Ureter (tissue), 1 donor: ENCODE data around the gene UNC5C. TPM values are rescaled to one million over a fixed set of nuclear protein-coding genes. Genes with fewer than 3 reads are reported as not detected.

Experiments
- DNase-seq: peaks from one replicate; pipeline ENCODE4 v3.0.0-alpha.2; 2020; ENCODE audit warnings: low spot score
- total RNA-seq: library from RNA; stranded (reverse); gene quantifications from one replicate; pipeline ENCODE4 v1.2.4, GENCODE V29; 2023
- donor health status: DM: yes; HTN: yes; CAD: no.

Gene UNC5C
- total RNA-seq, 1 donor from 2014 or later: 6.2 TPM

- no peak for DNase-seq
Observed at GRCh38 chr4:95522682-95523530, 25.9 kb downstream of the UNC5C start.

DNA sequence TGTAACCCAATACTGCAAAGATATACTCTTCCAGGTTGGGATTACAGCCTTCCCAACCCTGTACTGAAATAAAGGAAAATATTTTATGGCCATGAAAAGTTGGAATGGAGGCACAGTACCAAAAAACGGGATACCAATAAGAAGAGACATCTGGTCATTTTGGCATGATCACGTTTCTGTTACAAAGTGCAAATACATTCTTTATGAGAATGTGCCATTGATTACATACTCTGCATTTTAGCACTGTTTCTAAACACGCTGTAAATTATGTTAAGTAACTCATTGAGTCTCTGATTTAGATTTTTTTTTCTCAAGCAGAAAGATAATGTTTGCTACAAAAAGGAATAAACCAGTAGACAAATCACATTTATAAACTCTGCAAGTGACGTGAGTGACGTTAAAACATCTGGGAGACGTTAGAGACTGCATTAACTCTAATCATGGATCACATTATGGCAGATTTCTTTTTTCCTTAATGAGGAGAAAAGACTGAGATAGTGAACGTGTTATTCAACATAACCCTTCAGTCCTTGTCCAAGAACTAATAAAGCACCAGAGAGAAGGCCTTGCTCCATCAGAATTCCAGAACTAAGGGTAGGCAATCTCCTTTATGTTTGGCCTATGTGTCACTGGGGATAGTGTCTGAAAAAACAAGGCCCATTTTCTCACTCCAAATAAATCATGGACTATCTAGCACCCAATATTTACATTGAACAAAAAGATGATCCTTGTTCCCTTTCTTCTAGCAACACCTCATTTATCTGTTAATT, 31.0 kb downstream of the UNC5C start:
- no peak for DNase-seq

DNA sequence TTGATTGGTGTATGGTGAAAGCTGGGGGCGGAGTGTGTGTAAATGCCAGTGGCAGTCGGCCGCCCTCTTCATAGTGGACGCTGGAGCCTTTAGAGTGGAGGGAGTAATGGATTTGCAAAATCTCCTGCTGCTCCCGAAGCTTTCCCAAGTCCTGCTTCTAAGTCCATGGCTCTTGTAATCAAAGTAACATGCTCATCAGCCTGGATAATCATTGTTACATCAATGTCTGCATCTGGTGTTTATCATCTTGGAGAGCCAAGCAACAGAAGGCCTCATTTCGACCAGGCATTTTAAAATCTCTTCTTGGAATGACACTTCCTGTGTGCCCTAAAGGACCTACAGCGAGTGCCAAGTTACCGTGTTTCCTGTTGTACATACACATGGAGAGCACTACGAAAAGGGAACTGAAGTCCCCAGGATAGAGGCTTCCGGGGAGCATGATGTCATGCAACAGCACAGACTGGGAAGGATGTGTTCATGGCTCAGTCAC, 32.2 kb downstream of the UNC5C start:
- DNase-seq: no peak

- DNase-seq: no peak
Observed at GRCh38 chr4:95515589-95515988, 33.2 kb downstream of the UNC5C start.

DNA sequence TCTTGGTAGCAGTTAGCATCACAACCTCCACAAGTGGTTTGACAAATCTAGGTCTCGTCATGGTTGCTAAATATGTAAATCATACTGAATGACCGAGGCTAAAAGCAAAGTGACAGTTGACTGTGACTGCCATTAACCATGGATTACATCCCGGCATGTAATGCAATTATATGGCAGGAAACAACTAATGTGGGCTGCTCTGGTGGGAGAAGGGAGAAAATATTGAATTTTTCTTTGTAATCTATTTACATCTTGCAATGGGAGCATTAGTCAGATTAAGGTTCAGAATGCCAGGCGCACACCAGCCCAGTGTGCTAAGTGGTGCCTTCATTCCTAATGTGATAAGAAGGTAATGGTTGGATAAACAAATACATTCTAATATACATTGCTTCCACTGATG, 35.8 kb downstream of the UNC5C start:
- DNase-seq: no peak

- DNase-seq: no peak
Observed at GRCh38 chr4:95511477-95511876, 37.3 kb downstream of the UNC5C start.

GRCh38 chr4:95510877-95511276, 37.9 kb downstream of the UNC5C start:
- no peak for DNase-seq

- no peak for DNase-seq
Observed at GRCh38 chr4:95510145-95510544, 38.6 kb downstream of the UNC5C start.

GRCh38 chr4:95508421-95508820, 40.4 kb downstream of the UNC5C start:
- DNase-seq: no peak

- no peak for DNase-seq
Observed at GRCh38 chr4:95507561-95507960, 41.2 kb downstream of the UNC5C start.

DNA sequence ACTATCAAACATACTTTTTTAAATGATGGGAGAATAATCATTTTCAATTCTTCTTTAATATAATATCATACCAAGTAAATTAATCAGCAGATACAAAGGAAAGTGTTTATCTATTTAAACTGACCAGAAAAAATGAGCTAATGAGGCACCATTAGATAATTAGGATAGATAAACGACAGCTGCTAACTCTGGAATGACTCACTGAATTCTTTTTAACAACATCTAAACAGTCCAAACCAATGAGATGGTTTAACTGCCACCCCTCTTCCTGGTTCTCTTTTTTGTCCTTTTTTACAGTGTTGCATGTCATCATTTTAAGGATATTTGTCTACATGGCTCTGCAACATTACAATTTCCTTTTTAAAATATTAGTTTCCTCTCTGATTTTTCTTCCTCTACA, 41.6 kb downstream of the UNC5C start:
- DNase-seq: no peak

DNA sequence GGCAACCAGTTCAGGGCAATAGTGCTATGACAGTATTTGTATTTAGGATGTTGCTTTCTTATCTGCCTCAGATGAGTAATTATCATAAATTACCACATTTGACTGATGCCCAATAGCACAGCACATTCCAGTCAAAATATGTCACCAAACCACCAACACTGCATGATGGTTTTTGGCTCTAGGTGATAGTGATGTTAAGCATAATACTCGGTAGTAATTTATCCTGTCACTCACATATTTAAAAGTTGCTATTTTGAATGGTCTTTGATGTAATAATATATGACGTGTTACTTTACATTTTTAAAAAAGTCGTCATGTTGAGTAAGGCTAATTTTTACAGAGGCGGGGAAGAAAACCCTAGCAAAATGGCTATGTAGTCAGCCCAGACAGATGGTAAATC, 42.5 kb downstream of the UNC5C start:
- no peak for DNase-seq

- no peak for DNase-seq
Observed at GRCh38 chr4:95505799-95506198, 43.0 kb downstream of the UNC5C start.

- no peak for DNase-seq
Observed at GRCh38 chr4:95505151-95505550, 43.6 kb downstream of the UNC5C start.

DNA sequence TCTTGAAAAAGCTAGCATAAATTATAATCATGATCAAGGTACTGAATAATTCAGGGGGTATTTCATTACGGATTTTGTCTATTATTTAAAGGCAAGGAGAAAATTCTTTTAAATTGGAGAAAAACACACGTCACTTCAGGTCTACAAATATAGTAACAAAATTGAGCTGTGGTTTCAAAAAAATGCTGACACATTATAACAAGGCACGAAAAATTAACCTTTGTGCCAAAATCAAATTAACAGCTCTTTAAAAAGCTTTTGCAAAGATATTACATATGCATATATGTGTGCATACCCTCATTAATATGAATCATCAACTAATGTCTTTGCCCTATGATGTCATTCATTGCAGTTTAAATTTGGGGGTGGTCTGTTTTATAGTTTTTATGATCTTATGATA, 44.3 kb downstream of the UNC5C start:
- DNase-seq: no peak

DNA sequence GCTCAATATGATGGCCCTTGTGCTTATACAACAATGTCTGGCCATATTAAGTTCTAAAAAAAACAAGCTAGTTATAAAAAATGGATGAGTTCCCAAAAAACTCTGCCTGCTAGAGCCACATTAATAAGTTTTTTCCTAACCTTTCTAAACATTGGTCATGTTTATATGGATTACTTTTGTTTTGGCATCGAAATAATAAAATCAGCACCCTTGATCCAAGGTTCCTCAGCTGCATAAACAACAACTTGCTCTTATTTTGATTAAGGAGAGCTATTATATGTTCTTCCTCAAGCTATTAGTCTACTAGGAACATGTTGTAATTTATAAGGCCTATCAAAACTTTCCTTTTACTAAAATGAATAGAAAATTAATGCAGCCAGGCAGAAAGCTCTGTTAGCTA, 48.4 kb downstream of the UNC5C start:
- no peak for DNase-seq

DNA sequence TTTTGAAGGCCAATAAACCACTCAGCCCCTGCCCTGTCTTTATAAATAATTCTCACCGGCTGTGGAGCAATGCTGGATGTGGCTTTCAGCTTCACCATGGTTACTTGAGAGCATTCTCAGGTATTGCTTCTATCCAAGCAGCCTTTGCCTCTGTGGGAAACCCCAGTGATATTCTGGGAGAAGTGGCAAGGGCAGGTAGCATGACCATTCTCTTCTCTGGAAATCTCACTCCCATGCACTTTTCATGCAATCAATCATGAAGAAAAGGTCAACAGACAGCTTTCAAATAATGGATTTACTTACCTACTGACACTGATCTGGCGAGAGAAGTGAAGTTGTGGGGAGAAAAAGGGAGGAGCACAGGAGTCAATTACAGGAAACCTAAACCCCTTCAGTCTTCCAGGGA, 49.5 kb downstream of the UNC5C start:
- no peak for DNase-seq

DNA sequence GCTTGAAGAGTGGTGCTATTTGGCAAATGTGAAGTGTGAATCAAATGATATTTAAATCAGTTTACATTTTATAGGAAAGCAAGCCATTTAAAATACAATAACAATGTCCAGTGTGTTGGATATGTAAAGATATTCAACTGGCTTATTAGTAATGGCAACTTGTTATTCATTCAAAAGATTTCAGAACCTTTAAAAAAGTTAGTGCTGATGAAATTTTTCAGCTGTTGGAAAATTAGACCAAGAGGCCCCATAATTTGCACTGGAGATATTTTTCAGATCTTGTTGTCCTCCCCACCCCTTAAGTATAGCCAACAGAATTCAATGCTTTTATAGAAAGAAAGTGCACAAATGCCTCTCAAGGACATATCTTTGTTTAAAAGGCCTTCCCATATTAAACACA, 54.6 kb downstream of the UNC5C start:
- DNase-seq: no peak

DNA sequence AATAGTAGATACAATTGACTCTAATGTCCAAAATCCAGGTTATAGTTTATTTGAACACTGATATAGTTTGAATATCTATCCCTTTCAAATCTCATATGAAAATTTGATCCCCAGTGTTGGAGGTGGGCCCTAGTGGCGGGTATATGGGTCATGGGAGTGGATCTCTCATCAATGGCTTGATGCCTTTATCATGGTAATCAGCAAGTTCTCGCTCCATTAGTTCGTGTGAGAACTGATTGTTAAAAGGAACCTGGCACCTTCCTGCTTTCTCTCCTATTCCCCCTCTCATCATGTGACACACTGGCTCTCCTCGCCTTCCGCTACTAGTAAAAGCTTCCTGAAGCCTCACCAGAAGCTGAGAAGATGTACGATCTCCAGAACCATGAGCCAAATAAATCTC, 70.1 kb downstream of the UNC5C start:
- no peak for DNase-seq

DNA sequence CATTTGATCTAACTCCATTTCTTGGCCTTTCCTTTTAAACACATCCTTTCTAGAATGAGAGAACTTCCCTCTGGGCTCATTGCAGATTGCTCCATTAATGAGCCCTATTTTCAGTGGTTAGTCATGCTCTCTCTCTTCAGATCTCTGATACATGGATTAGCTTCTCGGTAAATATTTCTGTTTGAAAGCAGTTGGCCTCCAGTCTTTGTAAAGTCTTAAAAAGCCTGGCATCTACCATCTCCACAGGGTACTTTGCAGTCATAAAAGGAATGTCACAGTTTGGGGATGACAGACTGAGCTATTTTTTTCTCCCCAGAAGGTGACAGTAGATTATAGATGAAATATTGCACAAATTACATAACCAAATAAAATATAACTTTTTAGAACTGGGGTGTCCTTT, 72.7 kb downstream of the UNC5C start:
- DNase-seq: no peak

DNA sequence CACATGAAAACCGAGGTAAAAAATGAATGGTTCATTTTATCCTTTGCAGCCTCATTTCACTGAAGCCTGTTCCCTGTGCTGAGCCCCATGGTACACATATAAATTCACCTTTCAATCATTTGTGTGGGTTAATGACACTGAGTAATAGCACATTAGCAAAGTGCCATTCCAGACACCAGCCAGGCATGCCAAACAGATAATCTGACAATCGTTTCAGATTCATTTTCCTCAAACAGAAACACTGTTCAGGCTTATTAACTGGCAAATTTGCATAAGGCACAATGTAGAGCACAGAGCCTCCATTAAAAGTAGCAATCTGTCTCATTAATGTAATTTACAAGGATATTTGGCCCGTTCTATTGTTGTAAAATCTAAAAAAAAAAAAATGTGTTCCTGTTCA, 76.2 kb downstream of the UNC5C start:
- DNase-seq: no peak

DNA sequence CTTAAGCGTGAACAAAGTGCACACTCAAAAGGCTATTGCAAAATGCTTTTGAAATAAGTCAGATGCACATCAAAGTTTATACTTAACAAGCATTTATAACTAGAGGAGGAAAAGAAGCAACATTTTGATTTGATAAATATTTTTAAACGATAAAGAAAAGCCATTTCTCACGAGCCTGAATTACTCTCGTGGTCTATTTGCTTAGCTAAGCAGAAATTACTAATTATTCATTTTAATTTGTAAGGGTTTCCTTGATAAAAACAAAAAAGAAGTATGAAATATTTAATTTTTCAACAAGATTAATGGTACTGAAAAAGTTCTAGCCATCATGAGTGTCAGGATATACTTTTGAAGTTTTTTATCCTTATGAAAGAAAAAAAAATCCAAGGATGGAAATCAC, 78.2 kb downstream of the UNC5C start:
- no peak for DNase-seq

GRCh38 chr4:95469617-95470016, 79.2 kb downstream of the UNC5C start:
- DNase-seq: no peak
